HepG2 (cell line): ENCODE data around the gene TRIM15. TPM values are rescaled to one million over a fixed set of nuclear protein-coding genes. Genes with fewer than 3 reads are reported as not detected.
A peak's percentile ranks its signal among the peaks of the same experiment; 100 is the strongest.

Experiments
- GLI4 ChIP-seq: sonication (generic); formaldehyde crosslinking; IDR thresholded peaks from 2 replicates; pipeline ENCODE4 v1.5.1; 2020; ENCODE audit warnings: missing genetic modification reagents, mild to moderate bottlenecking, moderate library complexity, borderline replicate concordance
- KDM2A ChIP-seq: sonication (generic); formaldehyde crosslinking; IDR thresholded peaks from 2 replicates; pipeline ENCODE4 v1.4.0; 2020; ENCODE audit warnings: low read depth, missing genetic modification reagents, borderline replicate concordance
- MTF2 ChIP-seq: sonication (generic); formaldehyde crosslinking; IDR thresholded peaks from 2 replicates; pipeline ENCODE4 v1.5.0; 2020; ENCODE audit warnings: missing genetic modification reagents, borderline replicate concordance
- NFYC ChIP-seq: IDR thresholded peaks from 2 replicates; pipeline ENCODE4 v1.6.1; 2016; ENCODE audit warnings: missing genetic modification reagents, missing compliant biosample characterization
- PRPF4 ChIP-seq: fragments of 200-400 bp; formaldehyde crosslinking; IDR thresholded peaks from 2 replicates; pipeline ENCODE4 v1.6.1; 2016; ENCODE audit warnings: low read length, low read depth; ENCODE audit not compliant: poor library complexity, severe bottlenecking
- TBX3 ChIP-seq: fragments of 450-650 bp; IDR thresholded peaks from 2 replicates; pipeline ENCODE4 v1.6.1; 2017; ENCODE audit warnings: antibody characterized with exemption, mild to moderate bottlenecking, inconsistent platforms, borderline replicate concordance
- YEATS2 ChIP-seq: sonication (generic); formaldehyde crosslinking; IDR thresholded peaks from 2 replicates; pipeline ENCODE4 v1.4.0; 2020; ENCODE audit warnings: missing genetic modification reagents, borderline replicate concordance
- ZBTB7A ChIP-seq: sonication (generic); formaldehyde crosslinking; IDR thresholded peaks from 2 replicates; pipeline ENCODE4 v1.8.0; 2022; ENCODE audit warnings: mild to moderate bottlenecking, missing genetic modification reagents
- ZKSCAN8 ChIP-seq: IDR thresholded peaks from 2 replicates; pipeline ENCODE4 v1.6.1; 2016; ENCODE audit warnings: borderline replicate concordance, missing genetic modification reagents, missing compliant biosample characterization
- ZMYM2 ChIP-seq: sonication (generic); formaldehyde crosslinking; IDR thresholded peaks from 2 replicates; pipeline ENCODE4 v1.8.0; 2022; ENCODE audit warnings: mild to moderate bottlenecking, missing genetic modification reagents
- ZNF776 ChIP-seq: sonication (generic); formaldehyde crosslinking; IDR thresholded peaks from 2 replicates; pipeline ENCODE4 v1.4.0; 2020; ENCODE audit warnings: mild to moderate bottlenecking, missing genetic modification reagents
- ZNF839 ChIP-seq: sonication (generic); formaldehyde crosslinking; IDR thresholded peaks from 2 replicates; pipeline ENCODE4 v1.4.0; 2020; ENCODE audit warnings: missing genetic modification reagents, mild to moderate bottlenecking, borderline replicate concordance
- polyA plus RNA-seq, 8 experiments: library from polyadenylated mRNA; depleted of rRNA in 3 of 8; stranded (reverse) in 7 of 8; unstranded in 1 of 8; fragments of >200 nt; fragmentation: Illumina TruSeq in 4 of 8; extraction: Trizol in 4 of 8; gene quantifications; 2 replicates each; pipeline versions ENCODE4 v1.2.1 to v1.2.3, GENCODE V29; 2011 to 2016; ENCODE audit warnings: low read depth in 4 of 8, missing spikeins in 1 of 8, mixed read lengths in 1 of 8; ENCODE audit not compliant: insufficient read depth in 1 of 8
- total RNA-seq, 5 experiments: library from RNA; depleted of rRNA; stranded (reverse); fragments of >200 nt; fragmentation: Illumina TruSeq; extraction: Trizol; gene quantifications; 2 replicates each; pipeline ENCODE4 v1.2.3, GENCODE V29; 2016; ENCODE audit warnings: low read depth in 1 of 5
- TF ChIP-seq, protein P1 (sequence below): sonication (generic); formaldehyde crosslinking; IDR thresholded peaks from 2 replicates; pipeline ENCODE4 v1.5.0; 2020; ENCODE audit warnings: missing genetic modification reagents
- TF ChIP-seq, protein P2 (sequence below): IDR thresholded peaks from 2 replicates; pipeline ENCODE4 v1.6.1; 2016
- TF ChIP-seq, protein P3 (sequence below): IDR thresholded peaks from 2 replicates; pipeline ENCODE4 v1.6.1; 2012; ENCODE audit warnings: low read length, improper control_type of control experiment
- TF ChIP-seq, protein P4 (sequence below): sonication (generic); formaldehyde crosslinking; IDR thresholded peaks from 2 replicates; pipeline ENCODE4 v1.5.0; 2020; ENCODE audit warnings: mild to moderate bottlenecking, missing genetic modification reagents

The TRIM15 gene
- total and polyA plus RNA-seq, 2 of the 13 experiments (the other 11 are each of a cell fraction or from before 2014, with no cell fraction given), result 35.1 to 38.2 TPM

DNA sequence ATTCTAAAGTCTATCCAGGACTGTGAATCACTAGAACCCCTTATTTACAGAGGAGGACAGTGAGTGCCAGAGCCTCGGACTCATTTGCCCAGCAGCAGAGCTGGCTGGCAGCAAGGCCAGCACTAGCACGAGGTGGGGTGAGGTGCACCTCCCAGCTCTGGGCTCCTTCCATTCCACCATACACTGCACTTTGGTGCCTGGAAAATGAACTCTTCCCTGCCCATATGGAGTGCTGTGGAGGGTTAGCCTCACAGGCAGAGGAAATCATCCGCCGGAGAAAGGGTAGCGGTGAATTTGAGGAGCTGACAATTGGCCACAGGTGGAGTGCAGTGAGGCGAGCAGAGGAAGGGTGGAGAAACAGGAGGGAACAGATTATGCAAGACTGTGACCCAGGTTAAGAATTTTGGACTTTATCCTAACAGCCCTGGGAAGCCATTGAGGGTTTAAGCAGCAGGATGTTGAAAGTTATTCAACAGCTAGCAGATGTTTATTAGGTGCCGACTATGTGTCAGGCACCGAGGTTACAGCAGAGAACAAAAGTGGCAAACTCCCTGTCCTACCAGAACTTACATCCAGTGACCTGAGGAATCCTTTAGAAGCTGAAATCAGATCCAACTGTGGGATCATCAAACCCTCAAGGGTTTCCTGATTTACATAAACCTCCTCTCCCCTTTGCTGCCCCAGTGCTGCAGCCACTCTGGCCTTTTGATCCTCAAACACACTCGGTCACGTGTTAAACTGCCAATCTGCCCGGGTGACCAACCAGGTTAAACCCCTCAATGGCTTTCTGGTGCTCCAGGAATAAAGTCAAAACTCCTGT is 43.7 kb downstream of the TRIM15 start (continued):
- TF ChIP-seq, protein P1, sequence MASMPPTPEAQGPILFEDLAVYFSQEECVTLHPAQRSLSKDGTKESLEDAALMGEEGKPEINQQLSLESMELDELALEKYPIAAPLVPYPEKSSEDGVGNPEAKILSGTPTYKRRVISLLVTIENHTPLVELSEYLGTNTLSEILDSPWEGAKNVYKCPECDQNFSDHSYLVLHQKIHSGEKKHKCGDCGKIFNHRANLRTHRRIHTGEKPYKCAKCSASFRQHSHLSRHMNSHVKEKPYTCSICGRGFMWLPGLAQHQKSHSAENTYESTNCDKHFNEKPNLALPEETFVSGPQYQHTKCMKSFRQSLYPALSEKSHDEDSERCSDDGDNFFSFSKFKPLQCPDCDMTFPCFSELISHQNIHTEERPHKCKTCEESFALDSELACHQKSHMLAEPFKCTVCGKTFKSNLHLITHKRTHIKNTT (CRISPR knock-in tag), result no peak
- TF ChIP-seq KDM2A (CRISPR knock-in tag) (no peak; the same call in none of the 2 replicates), ZMYM2 (peak; percentile 64; the same call in 1 of the 2 replicates), PRPF4 (no peak), YEATS2 (CRISPR knock-in tag) (peak; percentile 69), ZNF776 (no peak), GLI4 (no peak; the same call in 1 of the 2 replicates), MTF2 (CRISPR knock-in tag) (no peak), NFYC (no peak; the same call in none of the 2 replicates), ZKSCAN8 (no peak; the same call in 1 of the 2 replicates), TBX3 (0 out of 2 replicates have a peak, but pooled peaks have one; percentile 57), ZBTB7A (CRISPR knock-in tag) (no peak), ZNF839 (CRISPR knock-in tag) (0 out of 2 replicates have a peak, but pooled peaks have one; percentile 30)
- TF ChIP-seq, protein P2, sequence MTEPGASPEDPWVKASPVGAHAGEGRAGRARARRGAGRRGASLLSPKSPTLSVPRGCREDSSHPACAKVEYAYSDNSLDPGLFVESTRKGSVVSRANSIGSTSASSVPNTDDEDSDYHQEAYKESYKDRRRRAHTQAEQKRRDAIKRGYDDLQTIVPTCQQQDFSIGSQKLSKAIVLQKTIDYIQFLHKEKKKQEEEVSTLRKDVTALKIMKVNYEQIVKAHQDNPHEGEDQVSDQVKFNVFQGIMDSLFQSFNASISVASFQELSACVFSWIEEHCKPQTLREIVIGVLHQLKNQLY (CRISPR knock-in tag), result peak; percentile 73
- TF ChIP-seq, protein P3, sequence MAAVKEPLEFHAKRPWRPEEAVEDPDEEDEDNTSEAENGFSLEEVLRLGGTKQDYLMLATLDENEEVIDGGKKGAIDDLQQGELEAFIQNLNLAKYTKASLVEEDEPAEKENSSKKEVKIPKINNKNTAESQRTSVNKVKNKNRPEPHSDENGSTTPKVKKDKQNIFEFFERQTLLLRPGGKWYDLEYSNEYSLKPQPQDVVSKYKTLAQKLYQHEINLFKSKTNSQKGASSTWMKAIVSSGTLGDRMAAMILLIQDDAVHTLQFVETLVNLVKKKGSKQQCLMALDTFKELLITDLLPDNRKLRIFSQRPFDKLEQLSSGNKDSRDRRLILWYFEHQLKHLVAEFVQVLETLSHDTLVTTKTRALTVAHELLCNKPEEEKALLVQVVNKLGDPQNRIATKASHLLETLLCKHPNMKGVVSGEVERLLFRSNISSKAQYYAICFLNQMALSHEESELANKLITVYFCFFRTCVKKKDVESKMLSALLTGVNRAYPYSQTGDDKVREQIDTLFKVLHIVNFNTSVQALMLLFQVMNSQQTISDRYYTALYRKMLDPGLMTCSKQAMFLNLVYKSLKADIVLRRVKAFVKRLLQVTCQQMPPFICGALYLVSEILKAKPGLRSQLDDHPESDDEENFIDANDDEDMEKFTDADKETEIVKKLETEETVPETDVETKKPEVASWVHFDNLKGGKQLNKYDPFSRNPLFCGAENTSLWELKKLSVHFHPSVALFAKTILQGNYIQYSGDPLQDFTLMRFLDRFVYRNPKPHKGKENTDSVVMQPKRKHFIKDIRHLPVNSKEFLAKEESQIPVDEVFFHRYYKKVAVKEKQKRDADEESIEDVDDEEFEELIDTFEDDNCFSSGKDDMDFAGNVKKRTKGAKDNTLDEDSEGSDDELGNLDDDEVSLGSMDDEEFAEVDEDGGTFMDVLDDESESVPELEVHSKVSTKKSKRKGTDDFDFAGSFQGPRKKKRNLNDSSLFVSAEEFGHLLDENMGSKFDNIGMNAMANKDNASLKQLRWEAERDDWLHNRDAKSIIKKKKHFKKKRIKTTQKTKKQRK, result no peak
- TF ChIP-seq, protein P4, sequence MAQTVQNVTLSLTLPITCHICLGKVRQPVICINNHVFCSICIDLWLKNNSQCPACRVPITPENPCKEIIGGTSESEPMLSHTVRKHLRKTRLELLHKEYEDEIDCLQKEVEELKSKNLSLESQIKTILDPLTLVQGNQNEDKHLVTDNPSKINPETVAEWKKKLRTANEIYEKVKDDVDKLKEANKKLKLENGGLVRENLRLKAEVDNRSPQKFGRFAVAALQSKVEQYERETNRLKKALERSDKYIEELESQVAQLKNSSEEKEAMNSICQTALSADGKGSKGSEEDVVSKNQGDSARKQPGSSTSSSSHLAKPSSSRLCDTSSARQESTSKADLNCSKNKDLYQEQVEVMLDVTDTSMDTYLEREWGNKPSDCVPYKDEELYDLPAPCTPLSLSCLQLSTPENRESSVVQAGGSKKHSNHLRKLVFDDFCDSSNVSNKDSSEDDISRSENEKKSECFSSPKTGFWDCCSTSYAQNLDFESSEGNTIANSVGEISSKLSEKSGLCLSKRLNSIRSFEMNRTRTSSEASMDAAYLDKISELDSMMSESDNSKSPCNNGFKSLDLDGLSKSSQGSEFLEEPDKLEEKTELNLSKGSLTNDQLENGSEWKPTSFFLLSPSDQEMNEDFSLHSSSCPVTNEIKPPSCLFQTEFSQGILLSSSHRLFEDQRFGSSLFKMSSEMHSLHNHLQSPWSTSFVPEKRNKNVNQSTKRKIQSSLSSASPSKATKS (CRISPR knock-in tag), result no peak
